Kidney (tissue), 2 donors: ENCODE data around the gene PYROXD2. TPM values are rescaled to one million over a fixed set of nuclear protein-coding genes. Genes with fewer than 3 reads are reported as not detected.

Experiments used
- microRNA-seq: library from miRNA; unstranded; fragments of <30 nt; microRNA quantifications from one replicate; pipeline ENCODE4 v1.2.0, GENCODE V29; 2020
- polyA plus RNA-seq: library from polyadenylated mRNA; stranded (reverse); fragments of 350-450 nt; fragmentation: Illumina TruSeq; extraction: RNeasy Lipid Tissue Mini Kit (QIAGEN cat#74804); gene quantifications from one replicate; pipeline ENCODE4 v1.2.3, GENCODE V29; 2014; ENCODE audit warnings: low read depth, low replicate concordance; ENCODE audit not compliant: insufficient read depth
- total RNA-seq: library from RNA; stranded (reverse); fragmentation: NEBNext Ultra II Directional; extraction: Animal tissue kit (Norgen Biotek cat#: 25700); gene quantifications from one replicate; pipeline ENCODE4 v1.2.1, GENCODE V29; 2021
- donor health status: DM: yes; HTN: yes; CAD: no.

The PYROXD2 gene
- total and polyA plus RNA-seq, 2 donors from 2014 or later: 7.8 to 14.1 TPM

Small RNAs within 50 kb of the gene (microRNA-seq; reads per million reads assigned to microRNA genes)
- gene MIR1287 (58.9 reads per million, percentile 45 among the genes with 10 or more reads in this experiment), gene MIR4685 (not detected)

Other genes with a start within 250 kb of the PYROXD2 start
- gene LOXL4, start 147.0 kb downstream of the PYROXD2 start, total RNA-seq: 15.1 TPM
- 3.4 TPM for gene LOXL4, start 147.0 kb downstream of the PYROXD2 start, polyA plus RNA-seq
- gene HPS1, start 31.8 kb upstream of the PYROXD2 start, total RNA-seq: 63.3 TPM
- 42.7 TPM for gene HPS1, start 31.8 kb upstream of the PYROXD2 start, polyA plus RNA-seq